Right renal cortex interstitium (tissue), 3 donors: ENCODE measurements around the gene MAMDC2. TPM values are rescaled to one million over a fixed set of nuclear protein-coding genes. Genes with fewer than 3 reads are reported as not detected.
"Not testable (repeated sequence)": the region's sequence is repeated elsewhere in the genome, so short reads cannot be mapped to it uniquely, and the experiment has no call there.

Experiments used
- DNase-seq, 3 donors: peaks; one replicate each; pipeline ENCODE4 v3.0.0-alpha.2; 2013; ENCODE audit warnings: low read depth in 3 of 3, low spot score in 2 of 3
- polyA plus RNA-seq, 3 donors: library from polyadenylated mRNA; unstranded; fragments of 120-200 nt; gene quantifications; one replicate each; pipeline ENCODE4 v1.2.1, GENCODE V29; 2013; ENCODE audit not compliant: insufficient read length in 3 of 3

Gene MAMDC2
- polyA plus RNA-seq, 3 donors: 7.0 to 8.6 (median 7.3) TPM

DNA sequence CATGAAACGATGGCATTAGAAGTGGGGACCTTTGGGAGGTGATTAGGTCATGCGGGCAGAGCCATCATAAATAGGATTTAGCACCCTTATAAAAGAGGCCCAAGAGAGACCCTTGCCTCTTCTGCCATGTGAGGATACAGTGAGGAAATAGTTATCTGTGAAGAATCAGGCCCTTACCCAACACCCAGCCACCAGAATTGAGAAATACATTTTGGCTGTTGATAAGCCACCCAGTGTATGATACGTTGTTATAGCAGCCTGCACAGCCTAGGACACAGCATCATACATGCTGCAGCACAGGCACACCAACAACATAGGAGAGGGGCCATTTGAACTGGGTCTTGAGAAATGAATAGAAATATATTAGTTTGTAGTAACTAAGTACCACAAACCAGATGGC is 8.0 kb upstream of the MAMDC2 start:
- DNase-seq: no peak

DNA sequence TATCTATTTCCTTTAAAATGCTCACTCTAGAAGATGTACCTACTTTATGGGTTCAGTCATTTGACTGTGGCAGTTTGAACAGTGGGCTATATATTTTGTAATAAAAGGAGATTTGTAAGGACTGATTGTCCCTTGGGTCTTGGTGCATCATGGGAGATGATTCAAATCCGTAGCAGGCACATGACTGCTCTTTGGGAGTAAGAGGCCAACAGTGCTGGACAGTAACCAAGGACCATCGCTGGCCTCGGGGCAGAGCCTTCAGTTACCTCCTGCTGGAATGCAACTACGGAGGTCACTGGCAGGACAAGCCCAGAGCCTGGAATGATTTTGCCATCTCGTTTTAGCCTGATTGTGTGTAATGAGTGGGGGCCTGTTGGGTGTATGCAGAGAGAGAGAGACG is 7.0 kb upstream of the MAMDC2 start:
- no peak for DNase-seq

DNA sequence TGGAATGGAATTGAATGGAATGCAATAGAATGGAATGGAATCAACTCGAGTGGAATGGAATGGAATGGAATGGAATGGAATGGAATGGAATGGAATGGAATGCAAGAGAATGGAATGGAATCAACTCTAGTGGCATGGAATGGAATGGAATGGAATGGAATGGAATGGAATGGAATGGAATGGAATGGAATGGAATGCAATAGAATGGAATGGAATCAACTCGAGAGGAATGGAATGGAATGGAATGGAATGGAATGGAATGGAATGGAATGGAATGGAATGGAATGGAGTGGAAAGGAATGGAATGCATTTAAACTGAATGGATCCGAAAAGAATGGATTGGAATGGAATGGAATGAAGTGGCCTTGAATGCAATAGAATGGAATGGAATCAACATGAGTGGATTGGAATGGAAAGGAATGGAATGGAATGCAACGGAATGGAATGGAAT is 5.5 kb upstream of the MAMDC2 start:
- DNase-seq: not testable (repeated sequence)

DNA sequence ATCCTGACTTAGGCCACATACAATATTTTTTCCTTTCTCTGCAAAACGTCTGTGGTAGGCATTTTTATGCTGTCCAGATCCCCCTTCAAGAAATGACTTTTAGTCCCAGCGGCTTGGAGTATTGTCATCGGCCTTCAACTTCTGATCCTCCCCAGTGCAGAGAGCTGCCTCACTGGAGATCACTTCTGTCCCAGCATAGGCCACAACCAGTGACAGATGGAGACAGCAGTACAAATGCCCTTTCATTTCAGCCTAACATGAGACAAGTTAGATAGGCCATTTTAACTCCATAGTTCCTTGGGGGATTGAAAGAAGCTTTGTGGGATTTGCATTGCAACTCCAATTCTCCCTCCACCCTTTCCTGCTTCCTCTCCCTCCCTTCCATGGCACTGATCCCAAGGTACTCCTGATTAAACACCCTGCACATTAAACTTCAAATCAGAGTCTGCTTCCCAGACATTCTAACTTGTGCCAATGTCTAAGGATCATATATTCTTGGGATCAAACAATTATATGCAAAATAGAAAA is 3.2 kb upstream of the MAMDC2 start:
- DNase-seq: no peak

DNA sequence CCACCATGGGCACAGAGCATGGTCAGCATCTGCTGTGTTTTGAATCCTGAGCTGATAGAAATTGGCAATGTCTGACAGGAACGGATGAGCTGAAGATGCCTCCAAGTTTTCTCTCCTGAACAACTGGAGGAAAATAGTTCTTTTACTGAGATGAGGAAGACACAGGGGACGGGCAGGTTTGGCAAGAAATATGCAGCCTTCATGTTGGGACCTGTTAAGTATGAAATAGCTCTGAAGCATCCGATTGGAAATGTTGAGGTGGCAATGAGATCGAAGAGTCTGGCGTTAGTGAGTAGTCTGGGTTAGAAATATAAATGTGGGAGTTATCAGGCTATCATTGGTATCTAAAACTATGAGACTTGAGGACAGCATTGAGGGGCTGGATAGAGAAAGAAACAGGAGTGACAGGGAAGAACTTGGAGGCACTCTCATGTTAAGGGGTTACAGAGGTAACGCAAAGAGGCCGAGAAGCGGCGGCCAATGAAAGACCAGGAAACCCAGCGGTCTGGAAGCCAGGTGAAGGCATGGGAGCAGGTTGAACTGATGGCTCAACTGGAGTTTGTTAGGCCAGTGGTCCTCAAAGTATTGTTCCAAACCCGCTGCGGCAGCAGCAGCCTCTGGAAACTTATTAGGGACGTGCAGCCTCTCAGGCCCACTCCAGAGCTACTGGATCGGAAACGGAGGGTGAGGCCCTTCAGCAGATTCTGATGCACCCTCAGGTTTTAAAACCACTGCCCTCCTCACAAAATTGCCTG is 1.0 kb upstream of the MAMDC2 start:
- DNase-seq: no peak

DNA sequence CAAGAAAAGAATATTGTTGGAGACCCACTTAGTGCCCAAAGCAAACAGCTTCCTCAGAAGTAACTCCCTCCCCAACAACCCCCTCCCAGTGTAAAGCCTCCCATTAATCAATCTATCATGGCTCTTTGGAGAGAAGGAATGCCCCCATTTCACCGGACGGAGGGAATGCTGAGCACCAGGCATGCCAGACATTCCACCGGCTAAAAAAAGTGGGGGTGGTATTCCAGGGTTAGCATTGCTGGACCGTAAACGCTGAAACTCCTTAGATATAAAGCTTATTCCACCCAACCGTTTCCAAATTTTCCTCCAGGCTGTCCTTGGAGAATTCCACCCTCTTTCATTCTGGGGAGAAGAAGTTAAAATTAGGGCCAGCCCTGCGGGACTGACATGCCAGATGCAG is 363 bp upstream of the MAMDC2 start:
- no peak for DNase-seq

DNA sequence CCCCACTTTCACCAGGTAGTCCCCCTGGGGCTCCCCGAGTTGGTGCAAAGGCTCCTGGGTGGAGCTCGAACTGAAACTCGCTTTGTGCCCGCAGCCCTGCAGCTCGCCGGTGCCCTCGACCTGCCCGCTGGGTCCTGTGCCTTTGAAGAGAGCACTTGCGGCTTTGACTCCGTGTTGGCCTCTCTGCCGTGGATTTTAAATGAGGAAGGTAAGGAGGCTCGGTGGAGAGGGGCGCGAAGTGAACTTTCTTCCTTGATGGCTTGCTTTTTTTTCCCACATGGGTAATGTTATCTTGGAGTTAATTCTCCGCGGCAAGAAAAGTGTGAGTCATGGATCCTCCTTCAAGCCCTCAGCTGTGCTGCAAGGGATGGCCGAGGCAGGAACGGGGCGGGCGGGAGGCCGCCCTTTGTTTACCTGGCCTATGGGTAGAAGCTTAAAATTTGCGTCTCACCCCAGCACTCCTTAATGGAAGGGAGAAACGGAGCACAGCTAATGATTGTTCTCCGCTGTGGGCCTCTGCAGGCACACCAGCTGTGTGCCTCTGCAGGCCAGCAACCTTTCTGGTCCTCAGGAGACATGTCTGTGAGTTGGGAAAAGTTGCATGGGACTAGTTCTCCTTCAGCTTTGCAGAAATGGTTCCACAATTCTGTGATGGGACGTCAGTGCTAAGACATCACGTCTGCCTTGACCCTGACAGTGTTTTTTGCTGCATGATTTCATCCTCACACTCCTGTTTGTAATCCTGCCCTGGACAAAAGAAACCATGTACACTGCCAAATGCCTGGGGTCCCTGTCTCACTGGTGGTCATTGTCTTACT is 1.1 kb downstream of the MAMDC2 start:
- DNase-seq: no peak

DNA sequence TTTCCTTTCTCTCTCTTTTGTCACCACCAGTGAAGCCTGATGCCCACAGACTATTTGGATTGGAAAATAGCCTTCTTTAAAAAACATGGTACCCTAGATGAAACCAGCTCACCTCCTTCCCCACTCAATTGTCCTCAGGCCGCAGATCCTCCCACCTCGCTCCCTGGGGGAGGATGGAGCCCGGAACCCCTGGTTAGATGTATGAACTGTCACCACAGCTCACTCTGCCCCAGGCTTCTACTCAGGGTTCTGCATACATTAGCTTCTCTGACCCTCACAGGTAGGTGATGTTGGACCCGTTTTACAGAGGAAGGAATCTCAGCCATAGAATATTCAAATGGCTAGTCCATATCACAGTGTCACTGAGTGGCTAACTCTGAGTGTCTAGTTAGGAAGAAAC is 1.8 kb downstream of the MAMDC2 start:
- no peak for DNase-seq

DNA sequence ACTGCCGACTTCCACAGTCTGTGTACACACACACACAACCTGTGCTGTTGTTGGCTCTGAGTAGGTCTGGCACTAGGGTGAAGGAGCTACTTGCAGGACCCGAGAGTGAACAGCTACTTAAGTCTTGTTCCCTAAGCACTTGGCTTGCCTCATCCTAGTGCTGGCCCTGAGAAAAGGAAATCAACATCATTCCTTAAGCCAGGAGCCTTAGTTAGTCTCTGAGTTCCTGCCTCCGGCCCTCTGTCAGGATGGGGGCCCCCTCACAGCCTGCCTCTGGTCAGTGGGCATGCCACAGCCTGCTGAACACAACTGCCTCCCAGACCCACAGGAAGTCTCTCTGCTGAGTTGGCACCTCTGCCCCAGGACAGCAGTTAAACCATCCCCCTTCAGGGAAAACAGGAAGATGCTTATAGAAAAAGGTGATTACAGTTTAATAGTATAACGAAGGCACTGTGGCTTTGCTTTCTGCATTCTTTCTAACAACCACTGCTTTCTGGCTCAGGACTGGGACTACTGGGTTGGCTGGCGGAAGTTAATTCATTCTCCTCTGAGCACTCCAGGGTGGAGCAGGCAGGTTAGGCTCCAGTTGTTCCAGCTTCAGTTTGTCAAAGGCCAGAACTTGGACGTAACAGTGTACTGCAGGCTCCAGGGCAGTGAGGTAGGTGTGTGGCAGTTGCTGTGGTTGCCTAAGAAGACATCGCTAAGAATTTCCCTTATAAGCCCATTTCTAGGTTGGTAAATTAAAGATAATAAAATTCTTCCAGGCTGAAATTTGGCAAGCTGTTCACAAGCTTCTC is 2.8 kb downstream of the MAMDC2 start:
- DNase-seq: no peak

DNA sequence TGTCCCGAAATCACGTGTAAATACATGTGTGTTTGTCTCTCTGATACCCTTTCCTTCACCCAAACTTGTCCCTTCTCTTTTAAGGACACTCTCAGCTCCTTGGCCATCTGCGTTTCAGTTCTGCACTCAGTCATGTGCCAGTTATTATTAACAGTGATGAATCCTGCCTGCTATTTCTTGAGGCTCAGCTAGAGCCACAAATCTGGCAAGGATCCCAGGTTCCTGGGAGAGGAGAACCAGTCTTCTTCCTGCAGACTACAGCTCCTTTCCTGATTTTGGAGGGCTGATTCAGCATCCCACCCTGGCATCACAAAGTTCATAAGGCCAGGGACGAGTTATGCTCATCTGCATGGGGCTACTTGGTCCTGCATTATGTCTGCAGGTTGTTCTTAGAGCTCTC is 5.6 kb downstream of the MAMDC2 start:
- DNase-seq: no peak

DNA sequence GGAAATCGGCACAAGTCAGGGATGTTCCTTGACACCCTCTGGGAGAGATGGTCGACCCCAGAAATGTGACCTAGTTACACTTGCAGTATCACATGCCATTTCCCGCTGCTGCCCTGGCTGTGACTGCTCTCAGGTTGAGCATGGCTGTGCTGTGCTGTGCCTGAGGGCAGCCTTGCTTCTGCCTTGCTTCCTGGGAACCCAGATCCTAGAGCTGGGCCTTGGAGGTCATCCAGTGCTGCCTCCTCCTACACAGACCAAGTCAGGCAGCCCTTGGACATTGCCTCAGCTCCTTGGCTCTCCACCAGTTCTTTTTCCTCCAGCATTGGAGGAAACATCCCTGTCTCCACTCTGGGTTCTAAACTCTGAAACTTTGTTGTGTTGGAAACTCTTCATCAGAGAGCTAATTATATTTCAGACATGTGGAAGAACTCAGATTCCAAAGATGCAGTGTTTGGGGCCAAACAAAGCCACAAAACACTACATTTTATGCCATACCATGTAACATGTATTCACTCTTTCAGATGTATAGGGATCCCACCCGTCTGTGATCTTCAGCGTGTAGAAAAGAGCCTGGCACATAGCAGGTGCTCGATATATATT is 6.1 kb downstream of the MAMDC2 start:
- DNase-seq: no peak

DNA sequence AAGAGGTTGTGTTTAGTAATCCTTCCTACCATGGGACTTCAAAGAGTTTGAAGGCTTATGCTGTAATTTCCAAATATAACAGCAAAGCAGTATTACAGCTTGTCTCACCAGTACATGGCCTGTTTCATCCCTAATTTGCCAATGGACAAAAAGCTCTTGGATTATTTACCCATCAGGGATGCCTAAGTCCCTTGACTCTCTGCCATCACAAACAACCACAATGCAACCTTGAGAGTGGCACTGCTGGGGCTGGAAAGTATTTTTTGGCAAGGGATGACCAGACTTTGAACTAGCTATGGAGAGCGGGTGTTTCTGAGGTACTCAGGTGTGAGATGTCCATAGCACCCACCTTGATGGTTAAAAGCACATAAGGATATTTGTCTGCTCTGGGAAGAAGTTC is 9.1 kb downstream of the MAMDC2 start:
- DNase-seq: no peak

DNA sequence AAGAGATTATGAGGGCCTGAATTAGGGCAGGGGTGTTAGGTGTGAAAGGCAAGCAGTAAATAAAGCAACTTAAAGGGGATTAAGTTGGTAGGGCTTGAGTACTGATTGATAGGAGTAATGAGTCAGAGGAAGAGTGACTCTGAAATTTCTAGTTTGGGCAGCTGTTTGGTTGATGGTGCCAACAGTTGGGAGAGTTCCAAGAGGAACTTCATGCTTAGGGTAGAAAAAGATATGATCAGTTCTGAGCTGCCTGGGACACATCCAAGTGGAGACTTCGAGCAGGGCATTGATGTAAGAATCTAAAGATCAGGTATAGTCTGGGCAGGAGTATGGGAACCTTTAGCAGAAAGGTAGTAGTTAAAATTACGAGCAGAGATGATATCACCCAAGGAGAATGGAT is 10.2 kb downstream of the MAMDC2 start:
- DNase-seq: no peak

DNA sequence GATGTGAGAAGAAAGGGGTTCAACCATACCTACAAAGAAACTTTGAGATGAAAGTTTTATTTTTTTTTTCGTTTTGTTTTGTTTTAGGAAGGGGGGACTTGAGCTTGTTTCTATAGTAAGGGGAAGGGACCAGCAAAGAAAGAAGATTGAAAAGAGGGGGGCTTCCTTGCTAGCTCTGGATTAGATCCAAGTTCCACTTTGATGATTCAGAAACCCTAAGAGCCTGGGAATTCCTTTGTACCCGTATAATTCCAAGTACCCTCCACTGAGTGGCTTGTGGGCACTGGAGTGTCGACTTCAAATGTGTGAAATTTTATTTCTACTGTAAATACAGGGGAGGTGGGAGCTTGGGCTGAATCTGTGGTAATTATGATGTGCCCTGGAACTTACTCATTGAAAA is 10.9 kb downstream of the MAMDC2 start:
- DNase-seq: no peak

DNA sequence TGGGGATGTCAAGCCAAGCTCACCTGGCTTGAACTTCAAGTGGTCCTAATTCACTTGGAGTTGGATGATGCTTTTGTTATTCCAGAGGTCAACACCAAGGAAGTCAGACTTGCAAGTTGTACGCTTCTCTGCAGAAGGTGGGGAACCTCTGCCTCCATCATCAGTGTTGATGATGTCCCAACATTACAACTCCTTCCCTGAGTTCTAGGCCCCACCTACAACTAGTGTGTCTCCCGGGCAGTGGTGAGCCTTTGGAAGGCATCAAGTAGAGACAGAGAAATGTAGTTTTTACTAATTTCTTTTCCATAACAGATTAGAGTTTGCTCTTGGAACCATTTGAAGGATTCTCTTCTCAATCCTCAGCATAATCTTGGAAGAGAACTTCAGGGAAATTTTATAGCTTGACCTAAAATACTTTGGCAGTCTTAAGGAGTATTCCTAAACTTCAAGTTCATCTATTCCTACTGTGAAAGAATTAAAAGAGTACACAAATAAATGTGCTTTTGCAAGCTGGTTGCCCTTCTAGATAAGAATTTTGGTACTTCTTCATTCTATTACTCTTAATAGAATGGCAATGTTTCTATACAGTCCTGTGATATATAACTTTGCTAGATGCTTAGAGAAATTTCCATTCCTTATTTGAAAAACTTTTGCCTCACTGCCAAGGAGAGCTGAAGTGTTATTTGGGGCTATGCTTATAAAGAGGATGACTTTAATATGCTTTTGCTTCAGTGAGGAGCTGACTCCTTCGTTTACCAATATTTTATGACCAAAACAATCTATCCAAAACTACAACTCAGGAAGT is 12.0 kb downstream of the MAMDC2 start:
- DNase-seq: no peak

DNA sequence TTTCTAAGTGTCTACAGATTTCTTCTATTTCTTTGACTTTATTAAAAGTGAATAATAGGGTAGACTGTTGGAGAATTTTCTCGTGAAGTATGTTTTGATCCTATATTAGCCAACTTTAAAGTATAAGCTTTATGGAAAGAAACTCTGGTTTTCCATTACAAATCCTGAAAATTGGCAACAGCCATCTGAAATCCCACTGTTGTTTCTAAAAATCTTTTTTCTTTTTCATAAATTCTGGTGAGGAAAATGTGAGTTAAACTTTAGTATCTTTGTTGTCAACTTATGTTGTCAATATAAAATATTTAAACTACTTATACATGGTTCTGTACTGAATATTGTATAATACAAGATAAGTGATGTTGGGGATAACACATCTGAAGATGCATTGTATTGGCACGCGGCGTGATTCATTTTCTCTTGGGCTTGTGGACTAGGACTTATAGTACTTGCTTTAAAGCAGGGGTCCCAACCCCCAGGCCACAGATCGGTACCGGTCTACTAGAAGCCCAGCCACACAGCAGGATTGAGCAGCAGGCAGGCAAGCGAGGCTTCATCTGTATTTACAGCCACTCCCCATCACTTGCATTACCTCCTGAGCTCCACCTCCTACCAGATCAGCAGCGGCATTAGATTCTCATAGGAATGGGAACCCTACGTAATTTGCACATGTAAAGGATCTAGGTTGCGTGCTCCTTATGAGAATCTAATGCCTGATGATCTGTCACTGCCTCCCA is 12.7 kb downstream of the MAMDC2 start:
- no peak for DNase-seq

DNA sequence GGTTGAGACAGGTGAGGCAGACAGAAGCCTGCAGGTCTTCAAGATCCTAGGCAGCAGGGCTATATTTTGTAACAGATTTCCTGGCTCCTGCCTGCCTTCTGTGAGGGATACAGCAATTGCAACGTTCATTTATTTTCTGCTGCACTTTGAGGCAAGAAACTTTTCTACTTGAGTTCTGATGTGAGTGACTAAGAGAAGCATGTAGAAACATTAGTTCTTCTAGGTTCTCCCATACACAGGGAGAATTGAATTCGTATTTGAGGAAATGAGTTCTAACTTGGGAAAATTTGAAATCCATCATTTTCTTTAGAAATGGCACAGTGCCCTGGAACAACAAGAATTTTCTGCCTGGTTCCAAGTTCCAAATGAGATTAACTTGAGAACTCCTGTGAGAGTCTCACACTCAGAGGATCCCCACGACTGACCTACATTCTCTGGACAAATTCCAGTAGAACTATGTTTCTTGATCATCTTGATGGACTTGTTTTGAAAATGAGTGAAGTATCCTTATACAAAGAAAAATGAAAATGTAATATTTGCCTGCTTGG is 15.0 kb downstream of the MAMDC2 start:
- DNase-seq: no peak

DNA sequence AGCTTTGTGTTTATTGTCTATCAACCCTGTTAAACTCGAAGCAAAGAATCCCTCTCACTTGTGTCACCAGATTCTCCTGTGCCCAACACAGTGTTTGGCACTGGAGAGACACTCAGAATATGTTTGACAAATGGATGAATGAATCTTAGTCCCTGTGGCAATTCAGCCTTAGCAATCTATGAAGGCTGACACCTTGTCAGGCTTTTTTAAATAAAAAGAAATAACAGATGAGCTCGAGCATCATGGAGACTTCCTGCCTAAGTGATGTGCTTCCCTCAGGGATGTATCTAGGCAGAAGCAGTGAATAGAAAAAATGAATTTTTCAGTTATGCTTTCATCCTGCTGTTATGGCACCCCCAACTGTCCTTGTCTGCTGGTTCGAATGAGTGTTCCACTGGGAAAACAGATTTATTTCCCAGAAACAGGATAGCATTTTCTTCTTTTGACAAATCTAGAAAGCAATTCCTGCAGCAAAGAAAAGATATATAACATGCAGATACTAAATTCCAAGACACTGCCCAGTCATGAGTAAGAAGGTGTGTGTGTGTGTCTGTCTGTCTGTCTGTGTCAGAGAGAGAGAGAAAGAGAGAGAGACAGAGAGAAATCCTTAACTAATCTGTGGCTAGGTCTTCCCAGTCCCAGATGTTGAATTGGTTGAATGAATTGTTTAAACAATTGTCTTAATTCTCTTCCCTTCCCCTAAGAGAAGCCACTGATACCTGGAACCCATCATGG is 16.7 kb downstream of the MAMDC2 start:
- no peak for DNase-seq
